ENCODE measurements around the gene KERA. TPM values are rescaled to one million over a fixed set of nuclear protein-coding genes. Genes with fewer than 3 reads are reported as not detected.
"Not testable (repeated sequence)": the region's sequence is repeated elsewhere in the genome, so short reads cannot be mapped to it uniquely, and the experiment has no call there.

Gene KERA
- not detected in 2 replicates for total RNA-seq (2014; rRNA removed; shearing (Covaris generic))
- not detected in 2 replicates for polyA plus RNA-seq (2015; cell fraction: cytosol; rRNA removed)
- not detected in 2 replicates for polyA plus RNA-seq (2015; cell fraction: nucleus; rRNA removed)

GRCh38 chr12:91057368-91058165 is at the start of gene KERA:
TSS of gene KERA (minus strand) at chr12:91058024. CDS start at chr12:91056281, 1,743 bp downstream.
- DNase-seq (ENCODE audit: low read depth, low spot score): no peak

GRCh38 chr12:91106283-91106682 is 48.5 kb upstream of the KERA start:
- in situ Hi-C loops (cut with HindIII; ENCODE audit: low pct_unique_long_range_greater_than_20kb, low sequenced_read_pairs): no loop called here
- no peak for DNase-seq (ENCODE audit: low read depth, low spot score)

More at GRCh38 chr12:91057368-91058165, at the start of gene KERA:
- in situ Hi-C loops (cut with HindIII; ENCODE audit: low pct_unique_long_range_greater_than_20kb, low sequenced_read_pairs): no loop called here

- DNase-seq (ENCODE audit: low read depth, low spot score): no peak
- in situ Hi-C loops (cut with HindIII; ENCODE audit: low pct_unique_long_range_greater_than_20kb, low sequenced_read_pairs): no loop called here
Observed at GRCh38 chr12:91105807-91106206, 48.0 kb upstream of the KERA start.

GRCh38 chr12:91104812-91105466 is 47.1 kb upstream of the KERA start:
- no peak for DNase-seq (ENCODE audit: low read depth, low spot score)
- in situ Hi-C loops (cut with HindIII; ENCODE audit: low pct_unique_long_range_greater_than_20kb, low sequenced_read_pairs): no loop called here

GRCh38 chr12:91103624-91104023 is 45.8 kb upstream of the KERA start:
- no peak for DNase-seq (ENCODE audit: low read depth, low spot score)
- in situ Hi-C loops (cut with HindIII; ENCODE audit: low pct_unique_long_range_greater_than_20kb, low sequenced_read_pairs): no loop called here

- DNase-seq (ENCODE audit: low read depth, low spot score): no peak
- in situ Hi-C loops (cut with HindIII; ENCODE audit: low pct_unique_long_range_greater_than_20kb, low sequenced_read_pairs): no loop called here
Observed at GRCh38 chr12:91103101-91103500, 45.3 kb upstream of the KERA start.

- in situ Hi-C loops (cut with HindIII; ENCODE audit: low pct_unique_long_range_greater_than_20kb, low sequenced_read_pairs): no loop called here
Observed at GRCh38 chr12:91100906-91101305, 43.1 kb upstream of the KERA start.

GRCh38 chr12:91099836-91100235 is 42.0 kb upstream of the KERA start:
- in situ Hi-C loops (cut with HindIII; ENCODE audit: low pct_unique_long_range_greater_than_20kb, low sequenced_read_pairs): no loop called here
- no peak for DNase-seq (ENCODE audit: low read depth, low spot score)

More at GRCh38 chr12:91100906-91101305, 43.1 kb upstream of the KERA start:
- DNase-seq (ENCODE audit: low read depth, low spot score): no peak

GRCh38 chr12:91099341-91099740 is 41.5 kb upstream of the KERA start:
- in situ Hi-C loops (cut with HindIII; ENCODE audit: low pct_unique_long_range_greater_than_20kb, low sequenced_read_pairs): no loop called here
- no peak for DNase-seq (ENCODE audit: low read depth, low spot score)

GRCh38 chr12:91098941-91099340 is 41.1 kb upstream of the KERA start:
- in situ Hi-C loops (cut with HindIII; ENCODE audit: low pct_unique_long_range_greater_than_20kb, low sequenced_read_pairs): no loop called here
- peak; percentile 69 for DNase-seq (ENCODE audit: low read depth, low spot score)

GRCh38 chr12:91098461-91098860 is 40.6 kb upstream of the KERA start:
- in situ Hi-C loops (cut with HindIII; ENCODE audit: low pct_unique_long_range_greater_than_20kb, low sequenced_read_pairs): no loop called here
- DNase-seq (ENCODE audit: low read depth, low spot score): no peak

- DNase-seq (ENCODE audit: low read depth, low spot score): no peak
- in situ Hi-C loops (cut with HindIII; ENCODE audit: low pct_unique_long_range_greater_than_20kb, low sequenced_read_pairs): no loop called here
Observed at GRCh38 chr12:91094957-91095356, 37.1 kb upstream of the KERA start.

GRCh38 chr12:91094032-91094662 is 36.3 kb upstream of the KERA start:
- no peak for DNase-seq (ENCODE audit: low read depth, low spot score)
- in situ Hi-C loops (cut with HindIII; ENCODE audit: low pct_unique_long_range_greater_than_20kb, low sequenced_read_pairs): no loop called here

GRCh38 chr12:91093341-91093740 is 35.5 kb upstream of the KERA start:
- no peak for DNase-seq (ENCODE audit: low read depth, low spot score)
- in situ Hi-C loops (cut with HindIII; ENCODE audit: low pct_unique_long_range_greater_than_20kb, low sequenced_read_pairs): no loop called here

- DNase-seq (ENCODE audit: low read depth, low spot score): no peak
- in situ Hi-C loops (cut with HindIII; ENCODE audit: low pct_unique_long_range_greater_than_20kb, low sequenced_read_pairs): no loop called here
Observed at GRCh38 chr12:91091916-91092715, 34.3 kb upstream of the KERA start.

GRCh38 chr12:91089953-91090352 is 32.1 kb upstream of the KERA start:
- in situ Hi-C loops (cut with HindIII; ENCODE audit: low pct_unique_long_range_greater_than_20kb, low sequenced_read_pairs); DNase-seq (ENCODE audit: low read depth, low spot score): not testable (repeated sequence)

GRCh38 chr12:91080041-91080440 is 22.2 kb upstream of the KERA start:
- no peak for DNase-seq (ENCODE audit: low read depth, low spot score)
- in situ Hi-C loops (cut with HindIII; ENCODE audit: low pct_unique_long_range_greater_than_20kb, low sequenced_read_pairs): no loop called here

- DNase-seq (ENCODE audit: low read depth, low spot score): no peak
- in situ Hi-C loops (cut with HindIII; ENCODE audit: low pct_unique_long_range_greater_than_20kb, low sequenced_read_pairs): no loop called here
Observed at GRCh38 chr12:91078501-91078900, 20.7 kb upstream of the KERA start.

All from SK-MEL-5 (cell line).